Measurements from ENCODE around the gene NMNAT3.

The NMNAT3 gene

GRCh38 chr3:139521144-139521543, 156.6 kb downstream of the NMNAT3 start:
- DNase-seq (ENCODE audit: low read depth in 2 of 2): no peak

- no peak for DNase-seq (ENCODE audit: low read depth in 2 of 2)
These were observed 157.6 kb downstream of the NMNAT3 start for GRCh38 chr3:139519998-139520737.

- no peak for DNase-seq (ENCODE audit: low read depth in 2 of 2)
These were observed 158.6 kb downstream of the NMNAT3 start for GRCh38 chr3:139518926-139519842.

- no peak for DNase-seq (ENCODE audit: low read depth in 2 of 2)
These were observed 159.5 kb downstream of the NMNAT3 start for GRCh38 chr3:139518306-139518705.

- DNase-seq (ENCODE audit: low read depth in 2 of 2): no peak
These were observed 160.3 kb downstream of the NMNAT3 start for GRCh38 chr3:139517321-139518065.

GRCh38 chr3:139514741-139515140, 163.0 kb downstream of the NMNAT3 start:
- DNase-seq (ENCODE audit: low read depth in 2 of 2): no peak
